Endothelial cell of umbilical vein (primary cell): ENCODE data around the gene CCNY. TPM values are rescaled to one million over a fixed set of nuclear protein-coding genes. Genes with fewer than 3 reads are reported as not detected.

Source experiments
- BruUV-seq: library from RNA; stranded (reverse); fragments of 400-500 nt; replicated peaks from 2 replicates; lab custom pipeline; 2021; lab: Mats Ljungman, UMichigan
- CTCF ChIA-PET: fragments of 300-600, 350-600 bp; sonication (Branson Sonifier 250); formaldehyde crosslinking; loops from one replicate; lab custom pipeline; 2021; ENCODE audit warnings: antibody characterized with exemption, inconsistent platforms; lab: Charles Lee
- POLR2A ChIA-PET: fragments of 300-600, 350-600 bp; sonication (Branson Sonifier 250); formaldehyde crosslinking; loops from one replicate; lab custom pipeline; 2021; ENCODE audit warnings: antibody characterized with exemption, inconsistent platforms; lab: Charles Lee
- DNase-seq: peaks from one replicate; pipeline ENCODE4 v3.0.0-alpha.2; 2011; ENCODE audit warnings: low read depth, low spot score
- FAIRE-seq: peaks from 2 replicates; lab custom pipeline; 2011; peaks lifted over from hg19 to GRCh38; lab: Jason Lieb, UNC
- H2AFZ ChIP-seq: 2 replicates; pipeline ENCODE4 v1.6.0; 2012; ENCODE audit warnings: low read depth, low read length, control low read depth, inconsistent platforms
- H3K27ac ChIP-seq: 2 replicates; pipeline ENCODE4 v1.5.1; 2011; ENCODE audit warnings: low read depth, mild to moderate bottlenecking, control low read depth, low read length, moderate library complexity; ENCODE audit not compliant: insufficient read depth
- H3K27me3 ChIP-seq, 2 experiments: 2 replicates each; pipeline versions ENCODE4 v1.6.0 to v1.6.1; 2011; ENCODE audit warnings: low read length in 2 of 2, mixed read lengths in 1 of 2; ENCODE audit not compliant: control insufficient read depth in 2 of 2, insufficient read depth in 2 of 2
- H3K36me3 ChIP-seq, 2 experiments: 2 replicates in 1 of 2; 3 replicates in 1 of 2; pipeline ENCODE4 v1.5.1; 2011; ENCODE audit warnings: low read length in 2 of 2, mild to moderate bottlenecking in 1 of 2, moderate library complexity in 1 of 2; ENCODE audit not compliant: control insufficient read depth in 2 of 2, insufficient read depth in 2 of 2; ENCODE audit errors: extremely low read depth in 1 of 2
- H3K4me1 ChIP-seq: 3 replicates; pipeline ENCODE4 v1.5.1; 2011; ENCODE audit warnings: mild to moderate bottlenecking, low read length; ENCODE audit not compliant: control insufficient read depth, insufficient read depth; ENCODE audit errors: extremely low read depth
- H3K4me2 ChIP-seq: 2 replicates; pipeline ENCODE4 v1.6.1; 2011; ENCODE audit warnings: low read length, control low read depth, mixed read lengths; ENCODE audit not compliant: insufficient read depth
- H3K4me3 ChIP-seq, 3 experiments: fragments of 200-600 bp in 1 of 3; sonication (generic), shearing (Covaris generic) in 1 of 3; replicated peaks in 1 of 3; 2 replicates each; pipeline ENCODE4 v1.5.1; 2011 to 2016; ENCODE audit warnings: control low read depth in 3 of 3, low read length in 3 of 3, mild to moderate bottlenecking in 2 of 3, inconsistent platforms in 1 of 3, low read depth in 1 of 3, moderate library complexity in 1 of 3; ENCODE audit not compliant: insufficient read depth in 1 of 3
- H3K79me2 ChIP-seq: 2 replicates; pipeline ENCODE4 v1.6.0; 2012; ENCODE audit warnings: low read length, inconsistent platforms; ENCODE audit not compliant: control insufficient read depth, insufficient read depth
- H3K9ac ChIP-seq: replicated peaks from 2 replicates; pipeline ENCODE3; 2011; ENCODE audit warnings: low read length, control low read depth; ENCODE audit not compliant: insufficient read depth; ENCODE audit errors: extremely low read depth
- H3K9me1 ChIP-seq: replicated peaks from 3 replicates; pipeline ENCODE4 v1.6.0; 2011; ENCODE audit warnings: mild to moderate bottlenecking, low read length; ENCODE audit not compliant: control insufficient read depth, insufficient read depth; ENCODE audit errors: extremely low read depth
- H3K9me3 ChIP-seq: replicated peaks from 2 replicates; pipeline ENCODE4 v1.5.1; 2012; ENCODE audit warnings: low read length, inconsistent platforms; ENCODE audit not compliant: control insufficient read depth, insufficient read depth
- H4K20me1 ChIP-seq: replicated peaks from 2 replicates; pipeline ENCODE3; 2011; ENCODE audit warnings: mild to moderate bottlenecking, low read length; ENCODE audit not compliant: control insufficient read depth, insufficient read depth; ENCODE audit errors: extremely low read depth
- POLR2AphosphoS5 ChIP-seq: IDR thresholded peaks from 2 replicates; pipeline ENCODE4 v1.6.1; 2012; ENCODE audit warnings: low read depth, mild to moderate bottlenecking, control low read depth, low read length, moderate library complexity; ENCODE audit not compliant: insufficient read depth
- dilution Hi-C: fragments of 300-500 bp; cut with MboI; formaldehyde crosslinking; loops from one replicate; pipeline ENCODE4 v1.15.0; 2019; ENCODE audit warnings: low sequenced_read_pairs; ENCODE audit not compliant: extremely low pct_ligation_motif_present
- intact Hi-C: fragments of 100-400 bp; cut with micrococcal nuclease; formaldehyde crosslinking; loops from one replicate; pipeline ENCODE4 v1.10.0; 2022
- polyA plus RNA-seq, 4 experiments: library from polyadenylated mRNA; depleted of rRNA in 3 of 4; stranded (reverse) in 3 of 4; unstranded in 1 of 4; fragments of >200 nt; gene quantifications; 2 replicates each; pipeline versions ENCODE4 v1.2.1 to v1.2.3, GENCODE V29; 2011 to 2012; ENCODE audit warnings: missing spikeins in 1 of 4
- total RNA-seq: library from RNA; stranded (reverse); gene quantifications from 2 replicates; pipeline ENCODE4 v1.2.3, GENCODE V29; 2021
- TF ChIP-seq, protein P1 (sequence below): IDR thresholded peaks from 2 replicates; pipeline ENCODE4 v1.6.1; 2011; ENCODE audit not compliant: insufficient read depth, insufficient read length

The CCNY gene
- total and polyA plus RNA-seq, 2 donors (not counting 3 experiments of a cell fraction or from before 2014, with no cell fraction given) = 61.5 to 107 TPM

DNA sequence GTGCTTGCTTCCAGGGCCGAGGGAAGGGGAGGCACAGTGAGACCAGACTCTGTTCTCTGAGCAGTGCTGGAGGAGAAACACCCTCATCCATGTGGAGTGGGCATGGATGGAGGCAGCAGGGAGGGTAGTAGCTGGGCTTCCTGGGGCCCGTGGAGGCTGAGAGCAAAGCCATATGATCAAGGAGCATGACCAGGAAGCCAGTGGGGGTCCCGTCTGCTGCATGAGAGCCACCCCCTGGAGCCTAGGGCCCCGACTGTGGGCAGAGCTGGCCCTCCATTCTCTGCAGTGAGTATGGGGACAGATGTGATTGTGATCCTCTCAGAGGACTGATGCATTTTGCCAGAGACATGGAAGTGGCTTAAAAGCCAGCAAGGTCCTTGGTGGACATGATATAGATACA lies 61.6 kb downstream of the CCNY start:
- Histone ChIP-seq H3K4me2 (no peak overlapping the region), H3K9ac (no peak overlapping the region), H3K27me3 (no peaks in the 10 kb centered on the region), H3K79me2 (peaks cover 99% of the 10 kb centered on the region), H3K9me1 (no peaks in the 10 kb centered on the region), H3K4me3 (no peak overlapping the region), H4K20me1 (peaks cover 2% of the 10 kb centered on the region), H2AFZ (no peak overlapping the region), H3K4me1 (peaks cover 16% of the 10 kb centered on the region), H3K27ac (no peak overlapping the region), H3K9me3 (no peaks in the 10 kb centered on the region), H3K36me3 (no peaks in the 10 kb centered on the region)
- POLR2A ChIA-PET = no interaction called here
- intact Hi-C loops = no loop called here
- dilution Hi-C loops = no loop called here
- no TSS peak for BruUV-seq
- DNase-seq (no peak), FAIRE-seq (no peak)
- CTCF ChIA-PET = interaction anchor here (1.0 kb wide), 1 partner anchor 165 kb away, joined by 4 read pairs; no protein-coding TSS in a partner anchor
- no peak for TF ChIP-seq POLR2AphosphoS5

DNA sequence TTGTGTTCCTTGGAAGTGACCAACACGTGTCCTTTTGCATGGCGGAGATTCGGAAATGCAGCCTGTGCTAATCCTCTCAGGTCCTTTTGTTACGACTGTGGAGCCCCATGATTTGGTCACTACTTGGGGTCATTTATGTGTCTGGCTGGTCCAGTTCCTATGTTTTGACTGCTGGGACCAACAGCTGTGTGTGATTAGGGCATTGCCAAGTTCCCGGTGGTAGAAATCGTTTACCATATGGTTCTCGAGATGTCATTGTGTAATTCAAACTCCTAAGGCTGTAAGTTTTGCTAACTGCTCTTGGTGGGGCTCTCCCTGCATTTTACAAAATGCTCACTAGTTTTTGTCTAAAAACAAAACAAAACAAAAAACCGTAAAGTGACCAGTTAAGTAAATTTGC lies 62.0 kb downstream of the CCNY start:
- CTCF ChIA-PET = no interaction called here
- peaks cover 16% of the 10 kb centered on the region for H3K4me1 ChIP-seq

More for the DNA sequence above, 62.0 kb downstream of the CCNY start:
- Histone ChIP-seq H3K9me3 (no peaks in the 10 kb centered on the region), H3K27ac (no peak overlapping the region), H2AFZ (no peak overlapping the region), H3K4me3 (no peak overlapping the region), H4K20me1 (peaks cover 2% of the 10 kb centered on the region), H3K4me2 (no peak overlapping the region), H3K27me3 (no peaks in the 10 kb centered on the region), H3K36me3 (no peaks in the 10 kb centered on the region), H3K9ac (no peak overlapping the region), H3K9me1 (no peaks in the 10 kb centered on the region), H3K79me2 (peaks cover 99% of the 10 kb centered on the region)
- intact Hi-C loops = no loop called here
- TF ChIP-seq POLR2AphosphoS5 = no peak
- TF ChIP-seq, protein P1, sequence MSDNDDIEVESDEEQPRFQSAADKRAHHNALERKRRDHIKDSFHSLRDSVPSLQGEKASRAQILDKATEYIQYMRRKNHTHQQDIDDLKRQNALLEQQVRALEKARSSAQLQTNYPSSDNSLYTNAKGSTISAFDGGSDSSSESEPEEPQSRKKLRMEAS = no peak
- no peak for FAIRE-seq
- BruUV-seq = no TSS peak
- no peak for DNase-seq
- dilution Hi-C loops = no loop called here
- POLR2A ChIA-PET = no interaction called here
